Naive thymus-derived CD4-positive, alpha-beta T cell (primary cell): ENCODE data around the gene USPL1. TPM values are rescaled to one million over a fixed set of nuclear protein-coding genes. Genes with fewer than 3 reads are reported as not detected.

Source experiments
- ATAC-seq: fragments of 150-1000 bp; cut with Tn5 transposase; 2 replicates; pipeline ENCODE4 v1.10.0; 2021; ENCODE audit warnings: mild to moderate bottlenecking, moderate library complexity
- CTCF ChIA-PET: fragments of 350-600 bp; sonication (Branson Sonifier 250); formaldehyde crosslinking; loops from one replicate; lab custom pipeline; 2021; ENCODE audit warnings: antibody characterized with exemption; lab: Charles Lee
- POLR2A ChIA-PET: fragments of 350-600 bp; sonication (Branson Sonifier 250); formaldehyde crosslinking; loops from one replicate; lab custom pipeline; 2021; ENCODE audit warnings: antibody characterized with exemption, inconsistent platforms; lab: Charles Lee
- DNase-seq, 9 donors: peaks; one replicate each; pipeline versions ENCODE4 v3.0.0 to v3.0.0-alpha.2; 2020 to 2022; ENCODE audit warnings: mixed read lengths in 1 of 9
- H3K27ac ChIP-seq: one replicate; pipeline ENCODE4 v1.7.0; 2013; ENCODE audit warnings: mild to moderate bottlenecking, low read depth, low read length, moderate library complexity
- H3K27me3 ChIP-seq, 2 donors: one replicate each; pipeline ENCODE4 v1.7.0; 2013; ENCODE audit warnings: low read length in 2 of 2, mild to moderate bottlenecking in 2 of 2, moderate library complexity in 2 of 2; ENCODE audit not compliant: control insufficient read depth in 2 of 2, insufficient read depth in 2 of 2
- H3K36me3 ChIP-seq, 3 experiments: 1 replicate in 2 of 3; 2 replicates in 1 of 3; pipeline ENCODE4 v1.7.0; 2013; ENCODE audit warnings: low read length in 3 of 3, mild to moderate bottlenecking in 3 of 3, moderate library complexity in 1 of 3; ENCODE audit not compliant: insufficient read depth in 3 of 3, control insufficient read depth in 2 of 3
- H3K4me1 ChIP-seq, 2 donors: one replicate each; pipeline ENCODE4 v1.7.0; 2013; ENCODE audit warnings: low read length in 2 of 2, mild to moderate bottlenecking in 2 of 2, moderate library complexity in 1 of 2; ENCODE audit not compliant: control insufficient read depth in 2 of 2, insufficient read depth in 2 of 2
- H3K4me3 ChIP-seq: 2 replicates; pipeline ENCODE4 v1.7.0; 2013; ENCODE audit warnings: mild to moderate bottlenecking, low read length
- H3K9me3 ChIP-seq, 3 experiments: 1 replicate in 2 of 3; 2 replicates in 1 of 3; pipeline ENCODE4 v1.7.0; 2013; ENCODE audit warnings: low read length in 3 of 3; ENCODE audit not compliant: control insufficient read depth in 2 of 3
- H3K27ac Mint-ChIP-seq, 9 donors: one replicate each; pipeline ENCODE4 v1.8.0; 2020 to 2022; ENCODE audit warnings: mixed read lengths in 9 of 9, mild to moderate bottlenecking in 8 of 9, moderate library complexity in 5 of 9, inconsistent platforms in 2 of 9
- H3K27me3 Mint-ChIP-seq, 5 donors: one replicate each; pipeline ENCODE4 v1.8.0; 2021 to 2022; ENCODE audit warnings: mixed read lengths in 5 of 5, mild to moderate bottlenecking in 1 of 5
- H3K36me3 Mint-ChIP-seq, 5 donors: one replicate each; pipeline ENCODE4 v1.8.0; 2020 to 2022; ENCODE audit warnings: mixed read lengths in 5 of 5, mild to moderate bottlenecking in 3 of 5, inconsistent platforms in 1 of 5
- H3K4me1 Mint-ChIP-seq, 7 donors: one replicate each; pipeline ENCODE4 v1.8.0; 2020 to 2022; ENCODE audit warnings: mixed read lengths in 7 of 7, mild to moderate bottlenecking in 3 of 7, inconsistent platforms in 1 of 7
- H3K4me3 Mint-ChIP-seq, 10 donors: one replicate each; pipeline ENCODE4 v1.8.0; 2020 to 2022; ENCODE audit warnings: mild to moderate bottlenecking in 10 of 10, mixed read lengths in 10 of 10, moderate library complexity in 6 of 10, inconsistent platforms in 2 of 10
- H3K9me3 Mint-ChIP-seq, 11 donors: one replicate each; pipeline ENCODE4 v1.8.0; 2020 to 2022; ENCODE audit warnings: mixed read lengths in 11 of 11, mild to moderate bottlenecking in 4 of 11, inconsistent platforms in 1 of 11, moderate library complexity in 1 of 11
- intact Hi-C, 2 donors: fragments of 100-400 bp; cut with micrococcal nuclease; formaldehyde crosslinking; loops; one replicate each; pipeline ENCODE4 v1.15.1; 2023
- polyA plus RNA-seq, 2 donors: library from polyadenylated mRNA; unstranded; fragments of 300-500 nt; fragmentation: Illumina TruSeq; gene quantifications; one replicate each; pipeline ENCODE4 v1.2.3, GENCODE V29; 2021
- total RNA-seq, 6 experiments: library from RNA in 5 of 6; stranded (reverse) in 5 of 6; gene quantifications; 1 replicate in 5 of 6; 2 replicates in 1 of 6; pipeline ENCODE4 v1.2.3 and lab custom pipeline; 2021 to 2026

USPL1 gene
- total and polyA plus RNA-seq, 7 experiments from 2014 or later, result 17.4 to 34.7 (median 26.6) TPM

DNA sequence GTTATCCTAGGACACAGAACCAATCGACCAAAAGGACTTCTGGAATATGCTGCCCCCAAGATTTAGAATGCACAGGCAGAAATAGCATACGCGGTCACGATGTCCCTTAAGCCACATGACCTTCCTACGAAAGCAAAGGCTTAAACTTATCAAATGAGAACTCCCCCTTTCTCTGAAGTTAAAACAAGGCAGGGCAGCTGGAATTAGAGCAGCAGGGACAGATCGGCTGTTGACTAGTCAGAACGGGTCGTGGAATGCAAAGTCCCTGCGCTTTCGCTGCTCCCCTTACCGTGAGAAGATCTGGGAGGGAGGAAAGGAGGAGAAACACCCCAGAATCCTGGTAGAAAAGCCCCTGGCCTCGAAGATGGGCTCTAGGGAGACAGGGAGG lies 799 bp upstream of the USPL1 start:
- ChIA-PET CTCF (interaction anchor here (0.6 to 2.4 kb wide), 6 partner anchors 62 to 846 kb away, joined by 3 to 6 read pairs (median 4); partner anchors contain the start of gene HMGB1), POLR2A (interaction anchor here (0.7 to 4.1 kb wide), 37 partner anchors 10 to 1900 kb away, joined by 3 to 66 read pairs (median 5); partner anchors contain the start of genes ALOX5AP, HMGB1, HSPH1 and UBL3)
- peaks cover 11 to 13% of the 10 kb centered on the region in 2 donors for H3K4me1 ChIP-seq
- H3K4me3 ChIP-seq, result peak overlapping the region; percentile 84
- peak overlapping the region; percentile 97 for H3K27ac ChIP-seq
- intact Hi-C loops, result loop anchor here (1.0 to 10.0 kb wide), 26 partner anchors 9 to 1960 kb away; partner anchors contain the start of genes HMGB1 (in 2 of the 2), KATNAL1 (in 2 of the 2), UBL3 (in 2 of the 2) and POMP (in 1 of the 2)
- Mint-ChIP-seq H3K9me3 (no peaks in the 10 kb centered on the region), H3K4me1 (peaks cover 14 to 57% (median 37%) of the 10 kb centered on the region in 7 donors), H3K4me3 (no peak overlapping the region), H3K27ac (no peak overlapping the region), H3K36me3 (peaks cover 3 to 10% (median 5%) of the 10 kb centered on the region in 5 donors), H3K27me3 (no peaks in the 10 kb centered on the region)
- H3K9me3 ChIP-seq, result no peaks in the 10 kb centered on the region
- peak; percentile 30 for ATAC-seq
- DNase-seq, result peak in 3 of 9 donors; percentile 60 to 69 (median 68)
- H3K36me3 ChIP-seq, result peaks cover under 1 to 8% (median 1%) of the 10 kb centered on the region in 3 experiments
- no peaks in the 10 kb centered on the region for H3K27me3 ChIP-seq

DNA sequence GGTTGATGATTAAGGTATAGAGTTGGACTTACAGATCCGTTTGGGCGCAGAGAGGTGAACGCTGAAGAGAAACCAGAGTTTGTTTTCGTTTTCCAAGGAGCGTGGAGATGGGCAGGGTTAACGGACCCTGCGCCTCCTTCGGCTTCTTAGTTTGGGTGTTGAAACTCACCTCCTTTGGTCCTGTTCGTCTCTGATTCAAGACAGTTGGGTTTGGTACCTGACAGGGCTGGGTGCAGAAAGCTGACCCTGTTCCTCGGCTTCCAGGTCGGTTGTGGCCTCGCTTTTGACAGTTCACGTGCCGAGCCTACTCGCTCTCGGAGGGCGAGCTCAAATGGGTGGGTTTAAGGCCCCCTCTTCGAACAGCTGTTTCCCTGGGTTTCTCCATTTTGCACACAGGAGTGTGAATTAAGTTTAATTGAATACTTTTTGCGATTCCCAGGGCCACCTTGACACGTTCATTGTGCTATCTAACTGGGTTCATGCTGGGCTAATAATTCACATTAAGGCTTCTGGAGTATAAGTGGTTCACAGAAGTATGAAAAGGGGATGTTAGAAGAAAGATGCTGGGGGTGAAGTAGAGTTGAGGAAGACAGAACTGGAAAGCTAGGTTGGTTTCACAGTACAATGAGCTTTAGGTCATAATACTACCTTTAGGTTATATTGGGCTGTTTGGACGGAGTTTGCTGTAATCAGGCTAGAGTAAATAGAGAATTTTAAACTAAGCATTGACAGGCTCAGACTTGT lies 638 bp downstream of the USPL1 start:
- Histone ChIP-seq H3K4me1 (peaks cover 11 to 13% of the 10 kb centered on the region in 2 donors), H3K27ac (peak overlapping the region; percentile 97), H3K4me3 (peak overlapping the region; percentile 79), H3K9me3 (no peaks in the 10 kb centered on the region), H3K27me3 (no peaks in the 10 kb centered on the region), H3K36me3 (peaks cover 7 to 11% (median 8%) of the 10 kb centered on the region in 3 experiments)
- no peak for ATAC-seq
- H3K36me3 Mint-ChIP-seq, result peaks cover 8 to 23% (median 12%) of the 10 kb centered on the region in 5 donors
- H3K27ac Mint-ChIP-seq, result no peak overlapping the region
- no peak overlapping the region for H3K4me3 Mint-ChIP-seq
- H3K9me3 Mint-ChIP-seq, result no peaks in the 10 kb centered on the region
- peak in 2 of 9 donors; percentile 8 to 17 for DNase-seq
- intact Hi-C loops, result loop anchor here (1.0 to 10.0 kb wide), 4 partner anchors 185 to 1961 kb away; partner anchors contain the start of gene POMP (in 1 of the 2)
- ChIA-PET CTCF (interaction anchor here (1.0 to 1.1 kb wide), 2 partner anchors 9 to 246 kb away, joined by 3 to 6 read pairs; no protein-coding TSS in a partner anchor), POLR2A (interaction anchor here (0.7 to 4.1 kb wide), 26 partner anchors 8 to 1497 kb away, joined by 3 to 66 read pairs (median 6); partner anchors contain the start of genes ALOX5AP, HMGB1 and UBL3)
- H3K4me1 Mint-ChIP-seq, result peaks cover 19 to 53% (median 38%) of the 10 kb centered on the region in 7 donors
- no peaks in the 10 kb centered on the region for H3K27me3 Mint-ChIP-seq

- no peaks in the 10 kb centered on the region for H3K9me3 ChIP-seq
- Mint-ChIP-seq H3K4me3 (no peak overlapping the region), H3K9me3 (no peaks in the 10 kb centered on the region), H3K36me3 (peaks cover 8 to 24% (median 12%) of the 10 kb centered on the region in 5 donors), H3K27ac (no peak overlapping the region), H3K4me1 (peaks cover 20 to 53% (median 37%) of the 10 kb centered on the region in 7 donors), H3K27me3 (no peaks in the 10 kb centered on the region)
- ATAC-seq (no peak), DNase-seq (no peak)
- intact Hi-C loops, result loop anchor here (1.0 to 10.0 kb wide), 4 partner anchors 184 to 1962 kb away; partner anchors contain the start of gene POMP (in 1 of the 2)
- H3K27ac ChIP-seq, result peak overlapping the region; percentile 97
- POLR2A ChIA-PET, result interaction anchor here (0.7 to 4.1 kb wide), 7 partner anchors 8 to 1497 kb away, joined by 3 to 66 read pairs (median 12); partner anchors contain the start of gene HMGB1
- CTCF ChIA-PET, result no interaction called here
- peak overlapping the region; percentile 79 for H3K4me3 ChIP-seq
- no peaks in the 10 kb centered on the region for H3K27me3 ChIP-seq
- H3K4me1 ChIP-seq, result peaks cover 11 to 13% of the 10 kb centered on the region in 2 donors
- peaks cover 7 to 15% (median 8%) of the 10 kb centered on the region in 3 experiments for H3K36me3 ChIP-seq
Measured at GRCh38 chr13:30618930-30619279, 1.2 kb downstream of the USPL1 start.

GRCh38 chr13:30619731-30620130 lies 2.0 kb downstream of the USPL1 start:
- no peak overlapping the region for H3K4me3 ChIP-seq
- H3K4me3 Mint-ChIP-seq, result peak overlapping the region in 3 of 10 donors; percentile 10 to 66 (median 63)
- ChIA-PET POLR2A (no interaction called here), CTCF (no interaction called here)
- no peaks in the 10 kb centered on the region for H3K9me3 Mint-ChIP-seq
- peaks cover 25 to 53% (median 37%) of the 10 kb centered on the region in 7 donors for H3K4me1 Mint-ChIP-seq
- H3K36me3 ChIP-seq, result peaks cover 7 to 23% (median 8%) of the 10 kb centered on the region in 3 experiments
- no peaks in the 10 kb centered on the region for H3K27me3 Mint-ChIP-seq
- H3K27ac ChIP-seq, result peak overlapping the region; percentile 23
- peaks cover 11 to 32% (median 14%) of the 10 kb centered on the region in 5 donors for H3K36me3 Mint-ChIP-seq
- no peaks in the 10 kb centered on the region for H3K27me3 ChIP-seq
- H3K9me3 ChIP-seq, result no peaks in the 10 kb centered on the region
- peaks cover 11 to 18% of the 10 kb centered on the region in 2 donors for H3K4me1 ChIP-seq
- intact Hi-C loops, result loop anchor here in 1 of 2 donors (5.0 to 10.0 kb wide), 3 partner anchors 425 to 1962 kb away; partner anchors contain the start of gene POMP
- no peak for ATAC-seq
- DNase-seq, result no peak
- H3K27ac Mint-ChIP-seq, result peak overlapping the region in 1 of 9 donors; percentile 24

- H3K27ac Mint-ChIP-seq, result peak overlapping the region in 2 of 9 donors; percentile 7 to 29
- H3K27ac ChIP-seq, result no peak overlapping the region
- no peaks in the 10 kb centered on the region for H3K9me3 ChIP-seq
- no peak overlapping the region for H3K4me3 ChIP-seq
- peak overlapping the region in 2 of 10 donors; percentile 2 to 19 for H3K4me3 Mint-ChIP-seq
- peaks cover 11 to 21% of the 10 kb centered on the region in 2 donors for H3K4me1 ChIP-seq
- ChIA-PET CTCF (no interaction called here), POLR2A (interaction anchor here (0.7 kb wide), 1 partner anchor 43 kb away, joined by 3 read pairs; no protein-coding TSS in a partner anchor)
- peaks cover 24 to 46% (median 32%) of the 10 kb centered on the region in 7 donors for H3K4me1 Mint-ChIP-seq
- no peaks in the 10 kb centered on the region for H3K27me3 Mint-ChIP-seq
- H3K9me3 Mint-ChIP-seq, result no peaks in the 10 kb centered on the region
- H3K27me3 ChIP-seq, result no peaks in the 10 kb centered on the region
- DNase-seq, result no peak
- intact Hi-C loops, result no loop called here
- H3K36me3 Mint-ChIP-seq, result peaks cover 15 to 38% (median 18%) of the 10 kb centered on the region in 5 donors
- no peak for ATAC-seq
- H3K36me3 ChIP-seq, result peaks cover 7 to 26% (median 8%) of the 10 kb centered on the region in 3 experiments
Measured at GRCh38 chr13:30620941-30621340, 3.2 kb downstream of the USPL1 start.

DNA sequence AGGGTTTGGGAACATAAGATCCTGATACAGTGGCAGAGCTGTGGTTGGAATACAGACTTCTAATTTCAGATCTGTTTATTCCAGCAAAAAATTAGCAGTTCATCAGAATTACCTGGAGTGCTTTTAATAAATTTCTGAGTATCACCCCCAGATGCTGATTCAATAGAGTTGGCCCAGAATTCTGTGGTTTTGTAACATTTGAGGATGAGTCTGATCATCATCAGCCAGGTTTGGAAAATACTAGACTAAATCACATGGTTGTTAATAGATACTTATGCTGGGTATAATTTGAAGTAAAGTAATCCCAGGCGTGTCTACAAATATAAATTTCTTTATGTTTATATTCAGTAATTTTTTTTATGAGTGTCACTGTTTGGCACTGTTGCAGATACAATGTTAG lies 4.8 kb downstream of the USPL1 start:
- no peaks in the 10 kb centered on the region for H3K27me3 Mint-ChIP-seq
- H3K36me3 Mint-ChIP-seq, result peaks cover 17 to 38% (median 22%) of the 10 kb centered on the region in 5 donors
- Histone ChIP-seq H3K9me3 (no peaks in the 10 kb centered on the region), H3K4me3 (no peak overlapping the region), H3K36me3 (peaks cover 7 to 22% (median 8%) of the 10 kb centered on the region in 3 experiments), H3K27ac (no peak overlapping the region), H3K4me1 (peaks cover 15 to 21% of the 10 kb centered on the region in 2 donors), H3K27me3 (no peaks in the 10 kb centered on the region)
- peaks cover 32 to 54% (median 44%) of the 10 kb centered on the region in 7 donors for H3K4me1 Mint-ChIP-seq
- DNase-seq (no peak), ATAC-seq (no peak)
- ChIA-PET POLR2A (no interaction called here), CTCF (no interaction called here)
- H3K27ac Mint-ChIP-seq, result peak overlapping the region in 4 of 9 donors; percentile 22 to 62 (median 32)
- no peak overlapping the region for H3K4me3 Mint-ChIP-seq
- intact Hi-C loops, result no loop called here
- H3K9me3 Mint-ChIP-seq, result no peaks in the 10 kb centered on the region
